ENCODE measurements around the gene GLIS1.

DNA sequence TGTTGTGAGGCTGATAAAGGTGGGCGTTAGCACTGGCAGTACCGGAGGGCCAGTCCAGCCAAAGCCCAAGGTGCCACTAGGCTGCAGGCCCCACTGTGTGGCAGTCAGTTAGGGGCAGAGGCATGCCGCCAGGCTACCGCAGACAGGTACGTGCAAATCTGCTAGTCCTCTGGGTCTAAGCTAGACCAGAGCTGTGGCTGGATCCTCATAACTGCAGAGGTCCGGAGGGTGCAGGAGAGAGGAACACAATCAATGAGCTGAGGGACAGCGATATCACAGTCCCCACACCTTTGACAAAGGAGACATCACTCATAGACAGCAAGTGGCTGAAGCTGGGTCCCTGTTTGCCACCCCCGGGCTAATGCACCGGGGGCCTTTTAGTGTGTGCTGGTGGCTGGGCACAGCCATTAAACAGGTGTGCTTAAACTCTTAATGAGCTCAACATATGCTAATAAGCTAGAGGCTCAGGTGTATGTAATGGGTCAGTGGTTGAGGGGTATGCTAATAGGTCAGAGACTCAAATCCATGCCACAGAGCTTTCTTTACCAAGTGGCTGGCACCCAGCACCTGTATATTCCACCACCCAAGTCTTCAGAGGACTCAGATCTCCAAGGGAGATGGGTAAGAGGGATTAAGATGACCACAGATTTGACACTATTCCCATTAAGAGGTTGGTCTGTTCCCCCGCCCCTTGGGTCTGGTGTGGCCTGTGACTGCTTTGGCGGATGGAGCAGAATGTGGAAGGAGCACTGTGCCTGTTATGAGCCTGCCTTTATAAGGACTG is 82.0 kb downstream of the GLIS1 start:
- TF ChIP-seq, protein P1, sequence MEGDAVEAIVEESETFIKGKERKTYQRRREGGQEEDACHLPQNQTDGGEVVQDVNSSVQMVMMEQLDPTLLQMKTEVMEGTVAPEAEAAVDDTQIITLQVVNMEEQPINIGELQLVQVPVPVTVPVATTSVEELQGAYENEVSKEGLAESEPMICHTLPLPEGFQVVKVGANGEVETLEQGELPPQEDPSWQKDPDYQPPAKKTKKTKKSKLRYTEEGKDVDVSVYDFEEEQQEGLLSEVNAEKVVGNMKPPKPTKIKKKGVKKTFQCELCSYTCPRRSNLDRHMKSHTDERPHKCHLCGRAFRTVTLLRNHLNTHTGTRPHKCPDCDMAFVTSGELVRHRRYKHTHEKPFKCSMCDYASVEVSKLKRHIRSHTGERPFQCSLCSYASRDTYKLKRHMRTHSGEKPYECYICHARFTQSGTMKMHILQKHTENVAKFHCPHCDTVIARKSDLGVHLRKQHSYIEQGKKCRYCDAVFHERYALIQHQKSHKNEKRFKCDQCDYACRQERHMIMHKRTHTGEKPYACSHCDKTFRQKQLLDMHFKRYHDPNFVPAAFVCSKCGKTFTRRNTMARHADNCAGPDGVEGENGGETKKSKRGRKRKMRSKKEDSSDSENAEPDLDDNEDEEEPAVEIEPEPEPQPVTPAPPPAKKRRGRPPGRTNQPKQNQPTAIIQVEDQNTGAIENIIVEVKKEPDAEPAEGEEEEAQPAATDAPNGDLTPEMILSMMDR (IDR thresholded peaks at IDR 0.05; ENCODE audit: low read depth, low read length): no peak
- no peak for TF ChIP-seq POLR2A (IDR thresholded peaks at IDR 0.05; ENCODE audit: extremely low read depth, insufficient read length)
- TF ChIP-seq, protein P2, sequence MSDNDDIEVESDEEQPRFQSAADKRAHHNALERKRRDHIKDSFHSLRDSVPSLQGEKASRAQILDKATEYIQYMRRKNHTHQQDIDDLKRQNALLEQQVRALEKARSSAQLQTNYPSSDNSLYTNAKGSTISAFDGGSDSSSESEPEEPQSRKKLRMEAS (IDR thresholded peaks at IDR 0.05; ENCODE audit: low read depth, low read length): no peak
- TF ChIP-seq MYC (IDR thresholded peaks at IDR 0.05; ENCODE audit: low read depth, low read length): no peak

Data from NB4 (cell line).